Skeletal muscle satellite cell (primary cell): ENCODE results near the gene FIZ1.

Experiments
- H3K27me3 ChIP-seq: 2 replicates; pipeline ENCODE4 v1.7.0; 2013; ENCODE audit warnings: low read length; ENCODE audit not compliant: control insufficient read depth, insufficient read depth
- H3K36me3 ChIP-seq: 2 replicates; pipeline ENCODE4 v1.7.0; 2013; ENCODE audit warnings: mild to moderate bottlenecking, control low read depth, low read length; ENCODE audit not compliant: insufficient read depth
- H3K4me1 ChIP-seq: 2 replicates; pipeline ENCODE4 v1.7.0; 2013; ENCODE audit warnings: low read length; ENCODE audit not compliant: control insufficient read depth, insufficient read depth
- H3K4me2 ChIP-seq: 2 replicates; pipeline ENCODE4 v1.7.0; 2013; ENCODE audit warnings: mild to moderate bottlenecking, low read length
- H3K4me3 ChIP-seq: 2 replicates; pipeline ENCODE4 v1.7.0; 2013; ENCODE audit warnings: low read length
- H3K9ac ChIP-seq: 2 replicates; pipeline ENCODE4 v1.7.0; 2013; ENCODE audit warnings: mild to moderate bottlenecking, low read depth, low read length, moderate library complexity
- H3K9me3 ChIP-seq: replicated peaks from 2 replicates; pipeline ENCODE4 v1.7.0; 2013; ENCODE audit warnings: mild to moderate bottlenecking, control low read depth, low read length

Gene FIZ1

GRCh38 chr19:55552620-55553019 lies 46.7 kb downstream of the FIZ1 start:
- no peaks in the 10 kb centered on the region for H3K36me3 ChIP-seq
- H3K9ac ChIP-seq, result peak overlapping the region; percentile 46
- H3K4me3 ChIP-seq, result no peak overlapping the region
- H3K4me2 ChIP-seq, result peak overlapping the region; percentile 48
- no peaks in the 10 kb centered on the region for H3K27me3 ChIP-seq
- no peaks in the 10 kb centered on the region for H3K9me3 ChIP-seq
- peaks cover 43% of the 10 kb centered on the region for H3K4me1 ChIP-seq

- no peaks in the 10 kb centered on the region for H3K27me3 ChIP-seq
- H3K9me3 ChIP-seq, result no peaks in the 10 kb centered on the region
- H3K36me3 ChIP-seq, result no peaks in the 10 kb centered on the region
- H3K9ac ChIP-seq, result peak overlapping the region; percentile 46
- peaks cover 48% of the 10 kb centered on the region for H3K4me1 ChIP-seq
- H3K4me2 ChIP-seq, result peak overlapping the region; percentile 48
- no peak overlapping the region for H3K4me3 ChIP-seq
Measured at GRCh38 chr19:55552206-55552605, 47.1 kb downstream of the FIZ1 start.

GRCh38 chr19:55550321-55550650 lies 49.0 kb downstream of the FIZ1 start:
- peak overlapping the region; percentile 88 for H3K9ac ChIP-seq
- peak overlapping the region; percentile 52 for H3K4me3 ChIP-seq
- no peaks in the 10 kb centered on the region for H3K27me3 ChIP-seq
- no peaks in the 10 kb centered on the region for H3K36me3 ChIP-seq
- H3K4me2 ChIP-seq, result peak overlapping the region; percentile 83
- H3K9me3 ChIP-seq, result no peaks in the 10 kb centered on the region
- peaks cover 65% of the 10 kb centered on the region for H3K4me1 ChIP-seq

GRCh38 chr19:55549500-55550320 lies 49.6 kb downstream of the FIZ1 start:
- H3K4me3 ChIP-seq, result peak overlapping the region; percentile 52
- peak overlapping the region; percentile 83 for H3K4me2 ChIP-seq
- H3K27me3 ChIP-seq, result no peaks in the 10 kb centered on the region
- H3K9me3 ChIP-seq, result no peaks in the 10 kb centered on the region
- no peaks in the 10 kb centered on the region for H3K36me3 ChIP-seq
- peak overlapping the region; percentile 88 for H3K9ac ChIP-seq
- H3K4me1 ChIP-seq, result peaks cover 70% of the 10 kb centered on the region

GRCh38 chr19:55546822-55547614 lies 52.3 kb downstream of the FIZ1 start:
- Histone ChIP-seq H3K36me3 (no peaks in the 10 kb centered on the region), H3K9me3 (no peaks in the 10 kb centered on the region), H3K4me1 (peaks cover 55% of the 10 kb centered on the region), H3K9ac (no peak overlapping the region), H3K4me3 (no peak overlapping the region), H3K4me2 (peak overlapping the region; percentile 9), H3K27me3 (no peaks in the 10 kb centered on the region)

- H3K9ac ChIP-seq, result peak overlapping the region; percentile 4
- no peaks in the 10 kb centered on the region for H3K27me3 ChIP-seq
- H3K4me1 ChIP-seq, result peaks cover 50% of the 10 kb centered on the region
- no peaks in the 10 kb centered on the region for H3K9me3 ChIP-seq
- no peak overlapping the region for H3K4me3 ChIP-seq
- H3K36me3 ChIP-seq, result no peaks in the 10 kb centered on the region
- H3K4me2 ChIP-seq, result no peak overlapping the region
Measured at GRCh38 chr19:55546011-55546410, 53.3 kb downstream of the FIZ1 start.

- Histone ChIP-seq H3K4me1 (peaks cover 50% of the 10 kb centered on the region), H3K9ac (peak within 1 kb of the TSS; percentile 4), H3K9me3 (no peaks in the 10 kb centered on the region), H3K4me3 (no peak within 1 kb of the TSS), H3K36me3 (no peaks in the 10 kb centered on the region), H3K4me2 (no peak within 1 kb of the TSS), H3K27me3 (no peaks in the 10 kb centered on the region)
Measured at GRCh38 chr19:55545443-55545842, 53.9 kb downstream of the FIZ1 start, which contains the start of gene SBK3. TSS of gene SBK3 (minus strand) at chr19:55545543. CDS start at chr19:55545543, 0 bp downstream.

GRCh38 chr19:55544776-55545439 lies 54.4 kb downstream of the FIZ1 start:
- Histone ChIP-seq H3K4me2 (no peak overlapping the region), H3K27me3 (no peaks in the 10 kb centered on the region), H3K9ac (no peak overlapping the region), H3K9me3 (no peaks in the 10 kb centered on the region), H3K4me1 (peaks cover 45% of the 10 kb centered on the region), H3K4me3 (no peak overlapping the region), H3K36me3 (no peaks in the 10 kb centered on the region)

- no peak overlapping the region for H3K4me3 ChIP-seq
Measured at GRCh38 chr19:55544014-55544413, 55.3 kb downstream of the FIZ1 start.

GRCh38 chr19:55543567-55543966 lies 55.8 kb downstream of the FIZ1 start:
- Histone ChIP-seq H3K27me3 (no peaks in the 10 kb centered on the region), H3K4me3 (no peak overlapping the region), H3K9me3 (no peaks in the 10 kb centered on the region), H3K9ac (no peak overlapping the region), H3K4me2 (no peak overlapping the region), H3K36me3 (no peaks in the 10 kb centered on the region), H3K4me1 (peaks cover 37% of the 10 kb centered on the region)

More at GRCh38 chr19:55544014-55544413, 55.3 kb downstream of the FIZ1 start:
- Histone ChIP-seq H3K4me2 (no peak overlapping the region), H3K27me3 (no peaks in the 10 kb centered on the region), H3K4me1 (peaks cover 39% of the 10 kb centered on the region), H3K9me3 (no peaks in the 10 kb centered on the region), H3K9ac (no peak overlapping the region), H3K36me3 (no peaks in the 10 kb centered on the region)

GRCh38 chr19:55542292-55542855 lies 56.9 kb downstream of the FIZ1 start:
- H3K27me3 ChIP-seq, result no peaks in the 10 kb centered on the region
- no peak overlapping the region for H3K9ac ChIP-seq
- peaks cover 26% of the 10 kb centered on the region for H3K4me1 ChIP-seq

More at GRCh38 chr19:55542292-55542855, 56.9 kb downstream of the FIZ1 start:
- no peaks in the 10 kb centered on the region for H3K36me3 ChIP-seq
- no peak overlapping the region for H3K4me2 ChIP-seq
- no peaks in the 10 kb centered on the region for H3K9me3 ChIP-seq
- no peak overlapping the region for H3K4me3 ChIP-seq
